OCI-LY1 (cell line): ENCODE data around the gene RREB1.

Source experiments
- H2AFZ ChIP-seq: fragments of 200-600 bp; sonication (generic), shearing (Covaris generic); 2 replicates; pipeline ENCODE4 v1.6.0; 2014; ENCODE audit warnings: antibody characterized with exemption, mild to moderate bottlenecking, low read length
- H3F3A ChIP-seq: fragments of 200-600 bp; sonication (generic), shearing (Covaris generic); 2 replicates; pipeline ENCODE4 v1.6.0; 2014; ENCODE audit warnings: mild to moderate bottlenecking, antibody characterized with exemption, low read length, moderate library complexity; ENCODE audit not compliant: insufficient read depth
- H3K27ac ChIP-seq: fragments of 200-600 bp; sonication (generic); 2 replicates; pipeline ENCODE4 v1.5.1; 2014; ENCODE audit warnings: low read length, mixed run types, mild to moderate bottlenecking, low read depth; ENCODE audit not compliant: poor library complexity, severe bottlenecking
- H3K27me3 ChIP-seq: fragments of 200-600 bp; sonication (generic); 2 replicates; pipeline ENCODE4 v1.6.0; 2014; ENCODE audit warnings: antibody characterized with exemption, mild to moderate bottlenecking, low read length, moderate library complexity; ENCODE audit not compliant: insufficient read depth
- H3K36me3 ChIP-seq: fragments of 200-600 bp; sonication (generic); 2 replicates; pipeline ENCODE4 v1.6.1; 2014; ENCODE audit warnings: mild to moderate bottlenecking, antibody characterized with exemption, low read length, moderate library complexity, mixed read lengths; ENCODE audit not compliant: insufficient read depth
- H3K4me1 ChIP-seq: fragments of 200-600 bp; sonication (generic); 2 replicates; pipeline ENCODE4 v1.5.1; 2014; ENCODE audit warnings: mild to moderate bottlenecking, low read length, moderate library complexity; ENCODE audit not compliant: insufficient read depth, severe bottlenecking
- H3K4me2 ChIP-seq: fragments of 200-600 bp; sonication (generic), shearing (Covaris generic); 2 replicates; pipeline ENCODE4 v1.6.1; 2014; ENCODE audit warnings: low read length
- H3K4me3 ChIP-seq: fragments of 200-600 bp; sonication (generic); 2 replicates; pipeline ENCODE4 v1.5.1; 2014; ENCODE audit warnings: low read length, low read depth, mild to moderate bottlenecking, mixed read lengths; ENCODE audit not compliant: poor library complexity, severe bottlenecking
- H3K79me2 ChIP-seq: fragments of 200-600 bp; shearing (Covaris generic); 2 replicates; pipeline ENCODE4 v1.6.1; 2016; ENCODE audit warnings: mixed run types, low read length, mixed read lengths; ENCODE audit not compliant: insufficient read depth
- H3K9ac ChIP-seq: fragments of 200-600 bp; sonication (generic), shearing (Covaris generic); 2 replicates; pipeline ENCODE4 v1.6.1; 2014; ENCODE audit warnings: mild to moderate bottlenecking, low read length, mixed read lengths
- H3K9me2 ChIP-seq: fragments of 200-600 bp; sonication (generic), shearing (Covaris generic); 2 replicates; pipeline ENCODE4 v1.6.1; 2014; ENCODE audit warnings: low read depth, mild to moderate bottlenecking, low read length, mixed read lengths
- H3K9me3 ChIP-seq: fragments of 200-600 bp; shearing (Covaris generic); 2 replicates; pipeline ENCODE4 v1.6.1; 2014; ENCODE audit warnings: low read length, mixed read lengths
- H4K20me1 ChIP-seq: fragments of 200-600 bp; sonication (generic), shearing (Covaris generic); 2 replicates; pipeline ENCODE4 v1.6.0; 2016; ENCODE audit warnings: mild to moderate bottlenecking, low read length; ENCODE audit not compliant: insufficient read depth
- EZH2 ChIP-seq: fragments of 200-600 bp; sonication (generic), shearing (Covaris generic); IDR thresholded peaks from 2 replicates; pipeline ENCODE4 v1.8.0; 2017; ENCODE audit warnings: borderline replicate concordance, mixed run types, mild to moderate bottlenecking, antibody characterized with exemption, low read length, moderate library complexity, mixed read lengths
- TF ChIP-seq, protein P1 (sequence below): fragments of 200-600 bp; sonication (generic), shearing (Covaris generic); IDR thresholded peaks from 2 replicates; pipeline ENCODE4 v1.5.1; 2017; ENCODE audit warnings: mild to moderate bottlenecking, antibody characterized with exemption, low read length, moderate library complexity, mixed read lengths

The RREB1 gene

DNA sequence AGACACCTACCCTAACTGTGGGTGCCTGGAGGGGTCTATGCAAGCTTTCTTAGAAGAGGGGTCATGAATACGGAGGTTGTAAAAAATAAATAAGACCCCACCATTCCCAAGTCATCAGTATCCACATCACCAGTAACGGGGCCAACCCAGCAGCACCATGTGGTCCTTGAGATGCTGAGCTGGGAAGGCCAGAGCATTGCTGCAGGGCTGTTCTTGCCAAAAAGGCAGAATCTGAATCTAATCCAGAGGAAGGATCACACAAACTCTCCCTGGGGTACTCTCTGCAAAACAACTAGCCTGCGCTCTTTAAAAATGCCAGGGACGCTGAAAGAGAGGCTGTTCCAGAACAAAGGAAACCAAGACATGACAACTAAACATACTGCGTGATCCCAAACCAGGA lies 162.1 kb downstream of the RREB1 start:
- Histone ChIP-seq H3K27ac (no peak overlapping the region), H3K9me2 (no peaks in the 10 kb centered on the region), H2AFZ (no peak overlapping the region), H3K4me2 (no peak overlapping the region), H3K36me3 (no peaks in the 10 kb centered on the region; the same call in 1 of the 2 replicates), H3K9ac (no peak overlapping the region), H4K20me1 (no peaks in the 10 kb centered on the region), H3K79me2 (no peaks in the 10 kb centered on the region), H3K27me3 (peaks cover 8% of the 10 kb centered on the region; the same call in 1 of the 2 replicates), H3K4me1 (no peaks in the 10 kb centered on the region), H3F3A (no peaks in the 10 kb centered on the region), H3K9me3 (no peaks in the 10 kb centered on the region), H3K4me3 (no peak overlapping the region)
- TF ChIP-seq EZH2, result no peak
- TF ChIP-seq, protein P1, sequence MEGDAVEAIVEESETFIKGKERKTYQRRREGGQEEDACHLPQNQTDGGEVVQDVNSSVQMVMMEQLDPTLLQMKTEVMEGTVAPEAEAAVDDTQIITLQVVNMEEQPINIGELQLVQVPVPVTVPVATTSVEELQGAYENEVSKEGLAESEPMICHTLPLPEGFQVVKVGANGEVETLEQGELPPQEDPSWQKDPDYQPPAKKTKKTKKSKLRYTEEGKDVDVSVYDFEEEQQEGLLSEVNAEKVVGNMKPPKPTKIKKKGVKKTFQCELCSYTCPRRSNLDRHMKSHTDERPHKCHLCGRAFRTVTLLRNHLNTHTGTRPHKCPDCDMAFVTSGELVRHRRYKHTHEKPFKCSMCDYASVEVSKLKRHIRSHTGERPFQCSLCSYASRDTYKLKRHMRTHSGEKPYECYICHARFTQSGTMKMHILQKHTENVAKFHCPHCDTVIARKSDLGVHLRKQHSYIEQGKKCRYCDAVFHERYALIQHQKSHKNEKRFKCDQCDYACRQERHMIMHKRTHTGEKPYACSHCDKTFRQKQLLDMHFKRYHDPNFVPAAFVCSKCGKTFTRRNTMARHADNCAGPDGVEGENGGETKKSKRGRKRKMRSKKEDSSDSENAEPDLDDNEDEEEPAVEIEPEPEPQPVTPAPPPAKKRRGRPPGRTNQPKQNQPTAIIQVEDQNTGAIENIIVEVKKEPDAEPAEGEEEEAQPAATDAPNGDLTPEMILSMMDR, result no peak

DNA sequence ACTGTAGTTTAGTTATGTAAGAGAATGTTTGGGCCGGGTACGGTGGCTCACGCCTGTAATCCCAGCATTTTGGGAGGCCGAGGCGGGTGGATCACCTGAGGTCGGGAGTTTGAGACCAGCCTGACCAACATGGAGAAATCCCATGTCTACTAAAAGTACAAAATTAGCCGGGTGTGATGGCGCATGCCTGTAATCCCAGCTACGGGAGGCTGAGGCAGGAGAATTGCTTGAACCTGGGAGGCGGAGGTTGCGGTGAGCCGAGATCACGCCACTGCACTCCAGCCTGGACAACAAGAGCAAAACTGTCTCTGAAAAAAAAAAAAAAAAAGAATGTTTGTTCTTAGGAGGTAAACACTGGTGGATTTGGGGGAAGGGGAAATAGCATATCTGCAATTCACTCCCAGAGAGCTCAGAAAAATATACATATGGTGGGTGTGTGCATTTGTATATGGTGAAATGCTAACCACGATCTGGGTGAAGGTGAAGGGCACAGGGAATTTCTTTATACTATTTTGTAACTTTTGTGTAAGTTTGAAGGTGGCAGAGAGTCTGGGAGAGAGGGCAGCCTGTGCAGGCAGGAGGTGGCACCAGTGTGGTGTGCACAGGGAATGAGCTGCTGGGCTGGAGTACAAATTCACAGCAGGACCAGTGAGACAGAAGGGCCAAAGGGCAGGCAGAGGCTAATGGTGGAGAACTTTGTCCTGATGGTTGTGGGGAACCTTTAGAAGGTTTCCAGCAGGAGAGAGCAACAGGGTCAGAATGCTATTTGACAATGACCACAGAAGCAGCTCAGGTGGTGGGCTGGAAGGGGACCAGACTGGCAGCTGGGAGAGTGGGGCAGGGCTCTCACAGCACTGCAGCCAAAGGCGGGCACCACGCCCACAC lies 162.8 kb downstream of the RREB1 start:
- H3K4me1 ChIP-seq, result no peaks in the 10 kb centered on the region
- no peak overlapping the region for H3K4me3 ChIP-seq
- H3K9me3 ChIP-seq, result no peaks in the 10 kb centered on the region
- H3K79me2 ChIP-seq, result no peaks in the 10 kb centered on the region
- no peak overlapping the region for H3K27ac ChIP-seq
- TF ChIP-seq, protein P1, result no peak
- H3K36me3 ChIP-seq, result no peaks in the 10 kb centered on the region; the same call in 1 of the 2 replicates
- no peaks in the 10 kb centered on the region for H3K9me2 ChIP-seq
- H3F3A ChIP-seq, result no peaks in the 10 kb centered on the region
- H3K27me3 ChIP-seq, result peaks cover 8% of the 10 kb centered on the region; the same call in 1 of the 2 replicates
- H3K4me2 ChIP-seq, result no peak overlapping the region
- no peak overlapping the region for H3K9ac ChIP-seq
- no peaks in the 10 kb centered on the region for H4K20me1 ChIP-seq
- no peak overlapping the region for H2AFZ ChIP-seq

DNA sequence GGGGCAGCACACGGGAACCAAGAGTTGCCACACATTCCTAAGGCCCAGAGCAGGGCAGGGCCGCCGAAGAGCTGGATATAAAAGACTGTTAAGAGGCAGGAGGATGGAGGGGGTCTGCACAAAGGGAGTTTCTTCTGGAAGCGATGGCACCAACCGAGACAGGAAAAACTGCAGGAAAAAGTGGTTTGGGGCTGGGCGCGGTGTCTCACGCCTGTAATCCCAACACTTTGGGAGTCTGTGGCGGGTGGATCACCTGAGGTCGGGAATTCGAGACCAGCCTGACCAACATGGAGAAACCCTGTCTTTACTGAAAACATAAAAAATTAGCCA lies 163.4 kb downstream of the RREB1 start:
- no peak overlapping the region for H3K27ac ChIP-seq
- no peak overlapping the region for H2AFZ ChIP-seq
- no peaks in the 10 kb centered on the region for H3K9me2 ChIP-seq
- no peaks in the 10 kb centered on the region for H3K79me2 ChIP-seq
- no peaks in the 10 kb centered on the region; the same call in 1 of the 2 replicates for H3K36me3 ChIP-seq
- no peaks in the 10 kb centered on the region for H3F3A ChIP-seq
- H3K4me2 ChIP-seq, result no peak overlapping the region
- peaks cover 3% of the 10 kb centered on the region; the same call in 1 of the 2 replicates for H3K27me3 ChIP-seq
- no peak overlapping the region for H3K4me3 ChIP-seq
- no peak overlapping the region for H3K9ac ChIP-seq
- no peaks in the 10 kb centered on the region for H3K9me3 ChIP-seq
- TF ChIP-seq EZH2, result no peak
- TF ChIP-seq, protein P1, result no peak
- no peaks in the 10 kb centered on the region for H4K20me1 ChIP-seq
- no peaks in the 10 kb centered on the region for H3K4me1 ChIP-seq
